MM.1S (cell line): ENCODE results near the gene KXD1.

ENCODE experiments used
- DNase-seq: peaks from one replicate; pipeline ENCODE4 v3.0.0-alpha.2; 2015
- H2AFZ ChIP-seq: fragments of 300-600 bp; sonication (generic); 2 replicates; pipeline ENCODE4 v1.6.0; 2016; ENCODE audit warnings: antibody characterized with exemption, low read length
- H3F3A ChIP-seq: fragments of 300-600 bp; sonication (generic); 2 replicates; pipeline ENCODE4 v1.6.1; 2016; ENCODE audit warnings: mild to moderate bottlenecking, antibody characterized with exemption, low read length, moderate library complexity, mixed read lengths; ENCODE audit not compliant: insufficient read depth
- H3K27ac ChIP-seq: fragments of 300-600 bp; sonication (generic); 2 replicates; pipeline ENCODE4 v1.5.1; 2016; ENCODE audit warnings: mild to moderate bottlenecking, low read length
- H3K27me3 ChIP-seq: fragments of 300-600 bp; sonication (generic); replicated peaks from 2 replicates; pipeline ENCODE4 v1.6.0; 2016; ENCODE audit warnings: low read length; ENCODE audit not compliant: insufficient read depth
- H3K36me3 ChIP-seq: fragments of 300-600 bp; sonication (generic); replicated peaks from 2 replicates; pipeline ENCODE4 v1.6.1; 2016; ENCODE audit warnings: mild to moderate bottlenecking, low read length, mixed read lengths; ENCODE audit not compliant: insufficient read depth
- H3K4me1 ChIP-seq: fragments of 300-600 bp; sonication (generic); 2 replicates; pipeline ENCODE4 v1.6.1; 2016; ENCODE audit warnings: low read length, mixed read lengths
- H3K4me2 ChIP-seq: fragments of 300-600 bp; sonication (generic); 2 replicates; pipeline ENCODE4 v1.6.0; 2016; ENCODE audit warnings: low read depth, low read length
- H3K4me3 ChIP-seq: fragments of 300-600 bp; sonication (generic); 2 replicates; pipeline ENCODE4 v1.5.1; 2016; ENCODE audit warnings: low read length, mixed read lengths
- H3K79me2 ChIP-seq: fragments of 300-600 bp; sonication (generic); 2 replicates; pipeline ENCODE4 v1.6.1; 2016; ENCODE audit warnings: mixed run types, low read length, mixed read lengths
- H3K9ac ChIP-seq: fragments of 300-600 bp; sonication (generic); 2 replicates; pipeline ENCODE4 v1.6.1; 2016; ENCODE audit warnings: low read length, mixed read lengths
- H3K9me2 ChIP-seq: fragments of 300-600 bp; sonication (generic); replicated peaks from 2 replicates; pipeline ENCODE4 v1.6.1; 2016; ENCODE audit warnings: mild to moderate bottlenecking, low read length, mixed read lengths; ENCODE audit not compliant: insufficient read depth
- H3K9me3 ChIP-seq: fragments of 300-600 bp; sonication (generic); replicated peaks from 2 replicates; pipeline ENCODE4 v1.6.1; 2016; ENCODE audit warnings: mild to moderate bottlenecking, low read length, mixed read lengths; ENCODE audit not compliant: insufficient read depth
- H4K20me1 ChIP-seq: fragments of 300-600 bp; sonication (generic); 2 replicates; pipeline ENCODE4 v1.6.1; 2016; ENCODE audit warnings: mild to moderate bottlenecking, low read length, moderate library complexity, mixed read lengths; ENCODE audit not compliant: insufficient read depth
- EZH2 ChIP-seq: fragments of 300-600 bp; sonication (generic); optimal IDR thresholded peaks from 2 replicates; pipeline ENCODE3; 2017; ENCODE audit warnings: low read depth, mild to moderate bottlenecking, antibody characterized with exemption, low read length, mixed read lengths
- EZH2phosphoT487 ChIP-seq: fragments of 300-600 bp; sonication (generic); IDR thresholded peaks from 2 replicates; pipeline ENCODE4 v1.6.1; 2018; ENCODE audit warnings: antibody characterized with exemption, low read length
- TF ChIP-seq, protein P1 (sequence below): fragments of 300-600 bp; sonication (generic); IDR thresholded peaks from 2 replicates; pipeline ENCODE4 v1.5.1; 2016; ENCODE audit warnings: antibody characterized with exemption, low read length, mixed read lengths

The KXD1 gene

DNA sequence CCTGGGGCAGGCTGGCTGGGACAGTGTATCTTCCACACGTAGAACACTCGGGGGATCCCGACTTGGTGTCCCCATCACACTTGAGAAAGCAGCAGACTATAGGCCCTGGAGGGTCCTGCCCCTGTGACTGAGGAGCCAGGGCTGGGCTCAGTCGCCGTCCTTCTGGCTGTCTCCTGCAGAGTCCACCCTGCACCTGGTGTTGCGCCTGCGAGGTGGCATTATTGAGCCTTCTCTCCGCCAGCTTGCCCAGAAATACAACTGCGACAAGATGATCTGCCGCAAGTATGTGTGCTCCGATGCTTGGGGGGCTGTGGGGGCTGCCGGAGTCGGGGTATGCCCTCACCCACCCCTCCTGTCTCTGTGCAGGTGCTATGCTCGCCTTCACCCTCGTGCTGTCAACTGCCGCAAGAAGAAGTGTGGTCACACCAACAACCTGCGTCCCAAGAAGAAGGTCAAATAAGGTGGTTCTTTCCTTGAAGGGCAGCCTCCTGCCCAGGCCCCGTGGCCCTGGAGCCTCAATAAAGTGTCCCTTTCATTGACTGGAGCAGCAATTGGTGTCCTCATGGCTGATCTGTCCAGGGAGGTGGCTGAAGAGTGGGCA lies 17.1 kb downstream of the KXD1 start:
- Histone ChIP-seq H3K9me3 (no peaks in the 10 kb centered on the region), H3K4me1 (peaks cover 9% of the 10 kb centered on the region), H2AFZ (no peak overlapping the region), H3F3A (peaks cover 22% of the 10 kb centered on the region; the same call in 1 of the 2 replicates), H3K4me2 (no peak overlapping the region), H3K27me3 (0 out of 2 replicates have a peak, but pooled peaks cover 3% of the 10 kb centered on the region), H3K9ac (no peak overlapping the region), H3K4me3 (no peak overlapping the region), H3K79me2 (peaks cover 28% of the 10 kb centered on the region), H3K9me2 (no peaks in the 10 kb centered on the region), H3K36me3 (no peaks in the 10 kb centered on the region; the same call in 1 of the 2 replicates), H3K27ac (no peak overlapping the region), H4K20me1 (peaks cover 3% of the 10 kb centered on the region; the same call in 1 of the 2 replicates)
- DNase-seq = no peak
- TF ChIP-seq, protein P1, sequence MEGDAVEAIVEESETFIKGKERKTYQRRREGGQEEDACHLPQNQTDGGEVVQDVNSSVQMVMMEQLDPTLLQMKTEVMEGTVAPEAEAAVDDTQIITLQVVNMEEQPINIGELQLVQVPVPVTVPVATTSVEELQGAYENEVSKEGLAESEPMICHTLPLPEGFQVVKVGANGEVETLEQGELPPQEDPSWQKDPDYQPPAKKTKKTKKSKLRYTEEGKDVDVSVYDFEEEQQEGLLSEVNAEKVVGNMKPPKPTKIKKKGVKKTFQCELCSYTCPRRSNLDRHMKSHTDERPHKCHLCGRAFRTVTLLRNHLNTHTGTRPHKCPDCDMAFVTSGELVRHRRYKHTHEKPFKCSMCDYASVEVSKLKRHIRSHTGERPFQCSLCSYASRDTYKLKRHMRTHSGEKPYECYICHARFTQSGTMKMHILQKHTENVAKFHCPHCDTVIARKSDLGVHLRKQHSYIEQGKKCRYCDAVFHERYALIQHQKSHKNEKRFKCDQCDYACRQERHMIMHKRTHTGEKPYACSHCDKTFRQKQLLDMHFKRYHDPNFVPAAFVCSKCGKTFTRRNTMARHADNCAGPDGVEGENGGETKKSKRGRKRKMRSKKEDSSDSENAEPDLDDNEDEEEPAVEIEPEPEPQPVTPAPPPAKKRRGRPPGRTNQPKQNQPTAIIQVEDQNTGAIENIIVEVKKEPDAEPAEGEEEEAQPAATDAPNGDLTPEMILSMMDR = no peak
- TF ChIP-seq EZH2 (no peak), EZH2phosphoT487 (no peak)

DNA sequence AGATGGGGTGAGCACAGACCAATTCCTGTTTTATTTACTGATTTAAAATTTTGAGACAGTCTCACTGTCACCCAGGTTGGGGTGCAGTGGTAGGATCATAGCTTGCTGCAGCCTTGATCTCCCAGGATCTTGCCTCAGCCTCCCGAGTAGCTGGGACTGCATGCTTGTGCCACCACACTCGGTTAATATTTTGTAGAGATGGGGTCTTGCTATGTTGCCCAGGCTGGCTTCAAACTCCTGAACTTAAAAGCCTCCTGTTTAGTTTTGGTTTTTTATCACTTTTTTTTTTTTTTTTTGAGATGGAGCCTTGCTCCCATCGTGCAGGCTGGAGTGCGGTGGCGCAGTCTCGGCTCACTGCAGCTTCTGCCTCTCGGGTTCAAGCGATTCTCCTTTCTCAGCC lies 18.7 kb downstream of the KXD1 start:
- Histone ChIP-seq H3K9me2 (no peaks in the 10 kb centered on the region), H3K36me3 (no peaks in the 10 kb centered on the region; the same call in 1 of the 2 replicates), H3K9ac (no peak overlapping the region), H3K9me3 (no peaks in the 10 kb centered on the region), H3K79me2 (peaks cover 28% of the 10 kb centered on the region), H3K4me3 (no peak overlapping the region), H3F3A (peaks cover 12% of the 10 kb centered on the region; the same call in 1 of the 2 replicates), H3K4me1 (peaks cover 9% of the 10 kb centered on the region), H4K20me1 (peaks cover 3% of the 10 kb centered on the region; the same call in 1 of the 2 replicates), H2AFZ (no peak overlapping the region), H3K27ac (no peak overlapping the region), H3K4me2 (no peak overlapping the region), H3K27me3 (peaks cover 11% of the 10 kb centered on the region; the same call in 1 of the 2 replicates)
- TF ChIP-seq EZH2 (no peak), EZH2phosphoT487 (no peak)
- TF ChIP-seq, protein P1 = no peak
- DNase-seq = no peak

DNA sequence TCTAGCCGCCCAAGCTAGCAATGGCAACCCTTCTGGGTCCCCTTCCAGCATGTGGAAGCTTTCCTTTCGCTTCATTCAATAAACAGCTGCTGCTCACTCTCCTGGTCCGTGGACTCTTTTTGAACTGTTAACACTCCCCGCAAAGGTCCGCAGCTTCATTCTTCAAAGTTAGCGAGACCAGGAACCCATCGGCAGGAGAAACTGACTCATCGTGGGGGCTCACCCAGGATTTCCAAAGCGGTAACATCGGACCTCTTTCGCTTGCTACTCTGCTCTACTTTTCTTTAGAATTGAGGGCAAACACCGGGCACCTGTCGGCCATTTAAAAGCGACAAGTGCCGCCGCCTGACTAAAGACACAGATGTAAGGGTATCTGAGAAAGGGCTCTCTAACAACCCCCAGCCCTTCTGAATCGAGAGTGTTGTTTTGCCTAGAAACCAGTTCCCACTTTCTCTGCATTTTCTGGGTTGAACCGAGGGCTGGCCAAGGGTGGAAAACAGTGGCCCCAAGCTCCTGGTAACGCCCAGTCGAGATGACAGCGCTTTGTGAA lies 19.8 kb downstream of the KXD1 start:
- no peaks in the 10 kb centered on the region; the same call in 1 of the 2 replicates for H3K36me3 ChIP-seq
- no peak overlapping the region for H3K4me3 ChIP-seq
- H3K4me1 ChIP-seq = peaks cover 9% of the 10 kb centered on the region
- TF ChIP-seq EZH2phosphoT487 (no peak), EZH2 (no peak)
- TF ChIP-seq, protein P1 = no peak
- peaks cover 11% of the 10 kb centered on the region; the same call in 1 of the 2 replicates for H3F3A ChIP-seq
- no peaks in the 10 kb centered on the region for H3K9me2 ChIP-seq
- no peaks in the 10 kb centered on the region for H3K9me3 ChIP-seq
- no peak overlapping the region for H3K9ac ChIP-seq
- peaks cover 20% of the 10 kb centered on the region for H3K79me2 ChIP-seq
- no peak overlapping the region for H3K27ac ChIP-seq
- peaks cover 3% of the 10 kb centered on the region; the same call in 1 of the 2 replicates for H4K20me1 ChIP-seq
- no peak overlapping the region for H2AFZ ChIP-seq
- H3K27me3 ChIP-seq = peaks cover 17% of the 10 kb centered on the region; the same call in 1 of the 2 replicates
- no peak overlapping the region for H3K4me2 ChIP-seq
- DNase-seq = no peak
